SK-N-SH (cell line): Measurements from ENCODE around the gene C4orf54. TPM values are rescaled to one million over a fixed set of nuclear protein-coding genes. Genes with fewer than 3 reads are reported as not detected.

Experiments
- CTCF ChIA-PET: fragments of 300-600, 350-600 bp; formaldehyde crosslinking; extraction: SDS; loops from one replicate; lab custom pipeline; 2021; lab: Yijun Ruan, JAX
- POLR2A ChIA-PET: fragments of 350-600 bp; sonication (Branson Sonifier 250); formaldehyde crosslinking; extraction: SDS; loops from one replicate; lab custom pipeline; 2020; ENCODE audit warnings: antibody characterized with exemption, inconsistent platforms; lab: Yijun Ruan, JAX
- DNase-seq: peaks from one replicate; pipeline ENCODE4 v3.0.0; 2012
- H2AFZ ChIP-seq: fragments of 200-600 bp; sonication (generic); 2 replicates; pipeline ENCODE4 v1.8.1; 2016; ENCODE audit warnings: antibody characterized with exemption, mild to moderate bottlenecking, low read depth
- H3F3A ChIP-seq: fragments of 200-600 bp; sonication (generic); replicated peaks from 2 replicates; pipeline ENCODE3; 2016; ENCODE audit warnings: antibody characterized with exemption, mild to moderate bottlenecking; ENCODE audit not compliant: insufficient read depth
- H3K27ac ChIP-seq, 2 experiments: fragments of 200-500 bp in 1 of 2; fragments of 200-600 bp in 1 of 2; sonication (Bioruptor generic) in 1 of 2; sonication (generic), shearing (Covaris generic) in 1 of 2; 2 replicates each; pipeline versions ENCODE4 v1.5.1 to v1.6.1; 2014 to 2016; ENCODE audit warnings: low read depth in 2 of 2, inconsistent platforms in 1 of 2, low read length in 1 of 2, mild to moderate bottlenecking in 1 of 2, mixed read lengths in 1 of 2
- H3K27me3 ChIP-seq: fragments of 200-600 bp; sonication (generic), shearing (Covaris generic); 2 replicates; pipeline ENCODE4 v1.6.1; 2016; ENCODE audit warnings: mixed run types; ENCODE audit not compliant: insufficient read depth
- H3K36me3 ChIP-seq, 2 experiments: fragments of 200-500 bp in 1 of 2; fragments of 200-600 bp in 1 of 2; sonication (Bioruptor generic) in 1 of 2; sonication (generic) in 1 of 2; replicated peaks in 1 of 2; 2 replicates each; pipeline versions ENCODE3 to v1.5.1; 2014 to 2016; ENCODE audit warnings: low read length in 1 of 2, mild to moderate bottlenecking in 1 of 2; ENCODE audit not compliant: insufficient read depth in 2 of 2, control insufficient read depth in 1 of 2
- H3K4me1 ChIP-seq, 2 experiments: fragments of 200-500 bp in 1 of 2; fragments of 200-600 bp in 1 of 2; sonication (Bioruptor generic) in 1 of 2; sonication (generic), shearing (Covaris generic) in 1 of 2; 2 replicates each; pipeline versions ENCODE4 v1.5.1 to v1.6.1; 2014 to 2016; ENCODE audit warnings: low read depth in 1 of 2, low read length in 1 of 2, mixed run types in 1 of 2; ENCODE audit not compliant: insufficient read depth in 2 of 2, control insufficient read depth in 1 of 2
- H3K4me2 ChIP-seq: fragments of 200-600 bp; sonication (generic), shearing (Covaris generic); 2 replicates; pipeline ENCODE4 v1.6.1; 2017; ENCODE audit warnings: mixed run types
- H3K4me3 ChIP-seq, 2 experiments: fragments of 200-500 bp in 1 of 2; fragments of 200-600 bp in 1 of 2; sonication (Bioruptor generic) in 1 of 2; sonication (generic), shearing (Covaris generic) in 1 of 2; 2 replicates each; pipeline versions ENCODE4 v1.5.1 to v1.8.1; 2014 to 2016; ENCODE audit warnings: low read depth in 2 of 2, inconsistent platforms in 1 of 2, low read length in 1 of 2, mild to moderate bottlenecking in 1 of 2, mixed read lengths in 1 of 2, moderate library complexity in 1 of 2
- H3K79me2 ChIP-seq: fragments of 200-600 bp; sonication (generic); 2 replicates; pipeline ENCODE4 v1.8.1; 2017; ENCODE audit warnings: mild to moderate bottlenecking; ENCODE audit not compliant: insufficient read depth
- H3K9ac ChIP-seq: fragments of 200-600 bp; sonication (generic); 2 replicates; pipeline ENCODE4 v1.6.1; 2017; ENCODE audit warnings: mixed run types
- H3K9me2 ChIP-seq: fragments of 200-600 bp; sonication (generic); 2 replicates; pipeline ENCODE4 v1.6.1; 2017; ENCODE audit warnings: mixed run types
- H3K9me3 ChIP-seq: fragments of 200-600 bp; sonication (generic); 2 replicates; pipeline ENCODE4 v1.6.1; 2017; ENCODE audit warnings: mixed run types, mild to moderate bottlenecking, moderate library complexity
- H4K20me1 ChIP-seq: fragments of 200-600 bp; sonication (generic); 2 replicates; pipeline ENCODE4 v1.6.1; 2017; ENCODE audit warnings: mild to moderate bottlenecking, mixed run types; ENCODE audit not compliant: insufficient read depth
- ELF1 ChIP-seq: IDR thresholded peaks from 2 replicates; pipeline ENCODE4 v1.4.0; 2012
- EP300 ChIP-seq, 2 experiments: IDR thresholded peaks; 2 replicates each; pipeline versions ENCODE4 v1.4.0 to v1.6.1; 2012; ENCODE audit warnings: borderline replicate concordance in 1 of 2, low read depth in 1 of 2, low read length in 1 of 2
- FOXM1 ChIP-seq: IDR thresholded peaks from 2 replicates; pipeline ENCODE4 v1.4.0; 2012; ENCODE audit warnings: low read depth, mild to moderate bottlenecking
- RAD21 ChIP-seq: IDR thresholded peaks from 2 replicates; pipeline ENCODE4 v1.6.1; 2012; ENCODE audit warnings: mild to moderate bottlenecking, low read length
- RCOR1 ChIP-seq: fragments of 150-350 bp; IDR thresholded peaks from 2 replicates; pipeline ENCODE4 v1.6.1; 2017; ENCODE audit warnings: antibody characterized with exemption, low read length
- RFX5 ChIP-seq: IDR thresholded peaks from 2 replicates; pipeline ENCODE4 v1.6.1; 2012; ENCODE audit warnings: mild to moderate bottlenecking, improper control_type of control experiment, low read length
- SIN3A ChIP-seq: IDR thresholded peaks from 2 replicates; pipeline ENCODE4 v1.6.1; 2012; ENCODE audit warnings: low read depth, mild to moderate bottlenecking, low read length, moderate library complexity, borderline replicate concordance
- TCF12 ChIP-seq: IDR thresholded peaks from 2 replicates; pipeline ENCODE4 v1.4.0; 2012
- TEAD4 ChIP-seq: IDR thresholded peaks from 2 replicates; pipeline ENCODE4 v1.4.0; 2012; ENCODE audit warnings: mild to moderate bottlenecking, borderline replicate concordance; ENCODE audit not compliant: insufficient read depth
- WGBS: methylation state at CpG from one replicate; pipeline ENCODE4 v1.1.6; 2017; ENCODE audit warnings: low lambda C conversion rate; 5-methylcytosine and 5-hydroxymethylcytosine counted together
- polyA plus RNA-seq, 3 experiments: library from polyadenylated mRNA; depleted of rRNA; stranded (reverse); fragments of >200 nt; gene quantifications; 2 replicates each; pipeline ENCODE4 v1.2.3, GENCODE V29; 2012
- TF ChIP-seq, protein P1 (sequence below): fragments of 200-600 bp; sonication (generic); IDR thresholded peaks from 2 replicates; pipeline ENCODE4 v1.6.1; 2017; ENCODE audit warnings: antibody characterized with exemption, mild to moderate bottlenecking, moderate library complexity
- TF ChIP-seq, protein P2 (sequence below): fragments of 150-350 bp; IDR thresholded peaks from 2 replicates; pipeline ENCODE4 v1.6.1; 2016; ENCODE audit warnings: mild to moderate bottlenecking, low read depth, low read length
- TF ChIP-seq, protein P3 (sequence below): IDR thresholded peaks from 2 replicates; pipeline ENCODE4 v1.6.1; 2012; ENCODE audit warnings: mild to moderate bottlenecking, low read depth, low read length, moderate library complexity

C4orf54 gene
- polyA plus RNA-seq, 1 of the 3 experiments (the other 2 are of a cell fraction): not detected

- Histone ChIP-seq H2AFZ (no peak overlapping the region), H3K79me2 (no peaks in the 10 kb centered on the region), H3K27ac (no peak overlapping the region), H3K9me2 (no peaks in the 10 kb centered on the region), H3K4me1 (no peaks in the 10 kb centered on the region; a peak in 1 of 4 replicates), H3K36me3 (no peaks in the 10 kb centered on the region), H3K4me2 (no peak overlapping the region), H3K27me3 (no peaks in the 10 kb centered on the region), H3K9ac (no peak overlapping the region), H3K9me3 (no peaks in the 10 kb centered on the region), H4K20me1 (no peaks in the 10 kb centered on the region), H3K4me3 (no peak overlapping the region), H3F3A (no peaks in the 10 kb centered on the region)
- POLR2A ChIA-PET: no interaction called here
- 0% methylated on average over 1 of the region's 1 CpG for WGBS
- no peak for TF ChIP-seq TCF12
- TF ChIP-seq ELF1: no peak
- TF ChIP-seq, protein P1, sequence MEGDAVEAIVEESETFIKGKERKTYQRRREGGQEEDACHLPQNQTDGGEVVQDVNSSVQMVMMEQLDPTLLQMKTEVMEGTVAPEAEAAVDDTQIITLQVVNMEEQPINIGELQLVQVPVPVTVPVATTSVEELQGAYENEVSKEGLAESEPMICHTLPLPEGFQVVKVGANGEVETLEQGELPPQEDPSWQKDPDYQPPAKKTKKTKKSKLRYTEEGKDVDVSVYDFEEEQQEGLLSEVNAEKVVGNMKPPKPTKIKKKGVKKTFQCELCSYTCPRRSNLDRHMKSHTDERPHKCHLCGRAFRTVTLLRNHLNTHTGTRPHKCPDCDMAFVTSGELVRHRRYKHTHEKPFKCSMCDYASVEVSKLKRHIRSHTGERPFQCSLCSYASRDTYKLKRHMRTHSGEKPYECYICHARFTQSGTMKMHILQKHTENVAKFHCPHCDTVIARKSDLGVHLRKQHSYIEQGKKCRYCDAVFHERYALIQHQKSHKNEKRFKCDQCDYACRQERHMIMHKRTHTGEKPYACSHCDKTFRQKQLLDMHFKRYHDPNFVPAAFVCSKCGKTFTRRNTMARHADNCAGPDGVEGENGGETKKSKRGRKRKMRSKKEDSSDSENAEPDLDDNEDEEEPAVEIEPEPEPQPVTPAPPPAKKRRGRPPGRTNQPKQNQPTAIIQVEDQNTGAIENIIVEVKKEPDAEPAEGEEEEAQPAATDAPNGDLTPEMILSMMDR: no peak
- TF ChIP-seq EP300 (IDR thresholded peaks at IDR 0.05; ENCODE audit: borderline replicate concordance in 1 of 2, low read depth in 1 of 2, low read length in 1 of 2): no peak
- no peak for TF ChIP-seq RAD21
- TF ChIP-seq TEAD4: no peak
- TF ChIP-seq SIN3A: no peak
- TF ChIP-seq FOXM1: no peak
- TF ChIP-seq, protein P2, sequence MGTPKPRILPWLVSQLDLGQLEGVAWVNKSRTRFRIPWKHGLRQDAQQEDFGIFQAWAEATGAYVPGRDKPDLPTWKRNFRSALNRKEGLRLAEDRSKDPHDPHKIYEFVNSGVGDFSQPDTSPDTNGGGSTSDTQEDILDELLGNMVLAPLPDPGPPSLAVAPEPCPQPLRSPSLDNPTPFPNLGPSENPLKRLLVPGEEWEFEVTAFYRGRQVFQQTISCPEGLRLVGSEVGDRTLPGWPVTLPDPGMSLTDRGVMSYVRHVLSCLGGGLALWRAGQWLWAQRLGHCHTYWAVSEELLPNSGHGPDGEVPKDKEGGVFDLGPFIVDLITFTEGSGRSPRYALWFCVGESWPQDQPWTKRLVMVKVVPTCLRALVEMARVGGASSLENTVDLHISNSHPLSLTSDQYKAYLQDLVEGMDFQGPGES: no peak
- TF ChIP-seq RCOR1: no peak
- no peak for TF ChIP-seq RFX5
- TF ChIP-seq, protein P3, sequence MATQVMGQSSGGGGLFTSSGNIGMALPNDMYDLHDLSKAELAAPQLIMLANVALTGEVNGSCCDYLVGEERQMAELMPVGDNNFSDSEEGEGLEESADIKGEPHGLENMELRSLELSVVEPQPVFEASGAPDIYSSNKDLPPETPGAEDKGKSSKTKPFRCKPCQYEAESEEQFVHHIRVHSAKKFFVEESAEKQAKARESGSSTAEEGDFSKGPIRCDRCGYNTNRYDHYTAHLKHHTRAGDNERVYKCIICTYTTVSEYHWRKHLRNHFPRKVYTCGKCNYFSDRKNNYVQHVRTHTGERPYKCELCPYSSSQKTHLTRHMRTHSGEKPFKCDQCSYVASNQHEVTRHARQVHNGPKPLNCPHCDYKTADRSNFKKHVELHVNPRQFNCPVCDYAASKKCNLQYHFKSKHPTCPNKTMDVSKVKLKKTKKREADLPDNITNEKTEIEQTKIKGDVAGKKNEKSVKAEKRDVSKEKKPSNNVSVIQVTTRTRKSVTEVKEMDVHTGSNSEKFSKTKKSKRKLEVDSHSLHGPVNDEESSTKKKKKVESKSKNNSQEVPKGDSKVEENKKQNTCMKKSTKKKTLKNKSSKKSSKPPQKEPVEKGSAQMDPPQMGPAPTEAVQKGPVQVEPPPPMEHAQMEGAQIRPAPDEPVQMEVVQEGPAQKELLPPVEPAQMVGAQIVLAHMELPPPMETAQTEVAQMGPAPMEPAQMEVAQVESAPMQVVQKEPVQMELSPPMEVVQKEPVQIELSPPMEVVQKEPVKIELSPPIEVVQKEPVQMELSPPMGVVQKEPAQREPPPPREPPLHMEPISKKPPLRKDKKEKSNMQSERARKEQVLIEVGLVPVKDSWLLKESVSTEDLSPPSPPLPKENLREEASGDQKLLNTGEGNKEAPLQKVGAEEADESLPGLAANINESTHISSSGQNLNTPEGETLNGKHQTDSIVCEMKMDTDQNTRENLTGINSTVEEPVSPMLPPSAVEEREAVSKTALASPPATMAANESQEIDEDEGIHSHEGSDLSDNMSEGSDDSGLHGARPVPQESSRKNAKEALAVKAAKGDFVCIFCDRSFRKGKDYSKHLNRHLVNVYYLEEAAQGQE: no peak
- DNase-seq: no peak
- CTCF ChIA-PET: no interaction called here
Observed at GRCh38 chr4:99687120-99687519, 29.5 kb upstream of the C4orf54 start.
